PC-9 (cell line): Measurements from ENCODE around the gene TSEN15.

Source experiments
- CTCF ChIP-seq: fragments of 200-600 bp; sonication (generic); conservative IDR thresholded peaks from 2 replicates; pipeline ENCODE4 v1.6.1; 2017; ENCODE audit warnings: mixed run types, antibody characterized with exemption, mild to moderate bottlenecking, moderate library complexity
- EZH2 ChIP-seq: fragments of 200-600 bp; sonication (generic); IDR thresholded peaks from 2 replicates; pipeline ENCODE4 v1.8.0; 2017; ENCODE audit warnings: antibody characterized with exemption, low read depth

- TF ChIP-seq EZH2 = no peak
- no peak for TF ChIP-seq CTCF
These were observed 15.0 kb upstream of the TSEN15 start for GRCh38 chr1:184036517-184036949.
